NOMO-1 treated with DMSO at 0.1 percent for 48 hours (cell line): Measurements from ENCODE around the gene LYPD1.

Experiments used
- DNase-seq: peaks from one replicate; lab custom pipeline; 2025; ENCODE audit not compliant: unreplicated experiment; lab: John Stamatoyannopoulos, UW

LYPD1 gene

GRCh38 chr2:132599556-132599955 is 70.4 kb downstream of the LYPD1 start:
- DNase-seq = no peak

- no peak for DNase-seq
These were observed 71.5 kb downstream of the LYPD1 start for GRCh38 chr2:132598536-132598935.

GRCh38 chr2:132597831-132598230 is 72.2 kb downstream of the LYPD1 start:
- no peak for DNase-seq

GRCh38 chr2:132597166-132597565 is 72.8 kb downstream of the LYPD1 start:
- DNase-seq = no peak

GRCh38 chr2:132595693-132596092 is 74.3 kb downstream of the LYPD1 start:
- no peak for DNase-seq

GRCh38 chr2:132595186-132595585 is 74.8 kb downstream of the LYPD1 start:
- no peak for DNase-seq
